Psoas muscle (tissue), 8 donors: ENCODE data around the gene COPS9. TPM values are rescaled to one million over a fixed set of nuclear protein-coding genes. Genes with fewer than 3 reads are reported as not detected.

ENCODE experiments used
- ATAC-seq, 4 donors: fragments of 200-7000 bp; cut with Tn5 transposase; one replicate each; pipeline ENCODE4 v1.9.1; 2020; ENCODE audit warnings: moderate library complexity in 3 of 4, mild to moderate bottlenecking in 2 of 4
- DNase-seq, 2 donors: peaks; one replicate each; pipeline ENCODE4 v3.0.0-alpha.2; 2020
- H3K27ac ChIP-seq: fragments of 200-600 bp; one replicate; pipeline ENCODE4 v1.8.0; 2022
- H3K27me3 ChIP-seq, 3 donors: fragments of 200-600 bp in 1 of 3; one replicate each; pipeline versions ENCODE4 v1.6.1 to v1.8.0; 2013 to 2022; ENCODE audit warnings: low read length in 2 of 3, mild to moderate bottlenecking in 2 of 3, moderate library complexity in 1 of 3; ENCODE audit not compliant: insufficient read depth in 3 of 3
- H3K36me3 ChIP-seq, 2 donors: fragments of 200-600 bp in 1 of 2; one replicate each; pipeline versions ENCODE4 v1.6.1 to v1.8.0; 2013 to 2022; ENCODE audit warnings: low read depth in 1 of 2, mild to moderate bottlenecking in 1 of 2, moderate library complexity in 1 of 2; ENCODE audit not compliant: insufficient read depth in 1 of 2
- H3K4me1 ChIP-seq: fragments of 200-600 bp; one replicate; pipeline ENCODE4 v1.8.0; 2022
- H3K4me3 ChIP-seq: fragments of 200-600 bp; one replicate; pipeline ENCODE4 v1.8.0; 2022; ENCODE audit warnings: mild to moderate bottlenecking
- H3K9me3 ChIP-seq: fragments of 200-600 bp; one replicate; pipeline ENCODE4 v1.8.0; 2022
- WGBS, 3 donors: extraction: QIAGEN DNeasy Blood & Tissue Kit; methylation state at CpG; one replicate each; pipeline versions ENCODE4 v1.1.6 to v1.1.7; 2013; 5-methylcytosine and 5-hydroxymethylcytosine counted together
- intact Hi-C, 2 donors: fragments of 100-400 bp; cut with DNase I; formaldehyde crosslinking; loops; one replicate each; pipeline versions ENCODE4 v1.11.0 to v1.14.2; 2022
- polyA plus RNA-seq, 3 donors: library from polyadenylated mRNA; stranded (reverse); fragments of 200-250 nt; gene quantifications; one replicate each; pipeline ENCODE4 v1.2.3, GENCODE V29; 2013
- total RNA-seq, 4 donors: library from RNA; stranded (reverse); fragmentation: NEBNext Ultra II Directional in 2 of 4; extraction: Animal tissue kit (Norgen Biotek cat#: 25700) in 2 of 4; gene quantifications; one replicate each; pipeline versions ENCODE4 v1.2.1 to v1.2.4, GENCODE V29; 2021 to 2023
- TF ChIP-seq, protein P1 (sequence below): fragments of 200-600 bp; IDR thresholded peaks from one replicate; pipeline ENCODE4 v1.8.0; 2022; ENCODE audit warnings: antibody characterized with exemption
- donor health status: healthy with polysubstance abuse.
- donor health status: DM: no; HTN: no; CAD: no; lungs with moderate emphysema.
- donor health status: Bipolar disorder and iron deficiency.
- donor health status: healthy.
- donor health status: DM: yes; HTN: yes; CAD: no.
- donor health status: DM: no; HTN: no; CAD: no.
- donor health status: DM: no; HTN: no; CAD: no.
- donor health status: DM: yes; HTN: yes; CAD: no.

The COPS9 gene
- total and polyA plus RNA-seq, 7 donors, result 136 to 597 (median 214) TPM

DNA sequence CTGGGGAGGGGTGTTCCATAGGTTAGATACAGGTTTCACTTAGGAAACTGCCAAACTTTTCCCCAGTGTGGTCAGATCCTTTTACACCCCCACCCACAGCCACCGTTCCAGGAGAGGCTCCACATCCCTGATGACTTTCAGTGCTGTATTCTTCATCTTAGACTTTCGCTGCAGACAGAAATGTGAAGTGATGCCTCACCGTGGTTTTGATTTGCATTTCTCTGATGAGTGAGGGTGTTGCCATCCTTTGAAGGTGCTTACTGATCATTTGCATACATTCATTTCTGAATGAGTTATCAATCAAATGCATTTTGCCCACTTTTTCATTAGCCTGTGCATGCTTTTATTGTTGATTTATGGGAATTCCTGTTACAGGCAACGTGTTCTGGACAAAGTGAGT, 14.9 kb downstream of the COPS9 start:
- Histone ChIP-seq H3K9me3 (no peaks in the 10 kb centered on the region), H3K4me3 (no peak overlapping the region), H3K27ac (no peak overlapping the region), H3K27me3 (no peaks in the 10 kb centered on the region), H3K4me1 (no peaks in the 10 kb centered on the region), H3K36me3 (peaks cover 0 to 6% of the 10 kb centered on the region in 2 donors)
- no peak for DNase-seq
- intact Hi-C loops, result no loop called here
- ATAC-seq, result no peak
- 57 to 63% (median 61%) methylated on average over 4 of the region's 4 CpGs for WGBS, 3 donors
- TF ChIP-seq, protein P1, sequence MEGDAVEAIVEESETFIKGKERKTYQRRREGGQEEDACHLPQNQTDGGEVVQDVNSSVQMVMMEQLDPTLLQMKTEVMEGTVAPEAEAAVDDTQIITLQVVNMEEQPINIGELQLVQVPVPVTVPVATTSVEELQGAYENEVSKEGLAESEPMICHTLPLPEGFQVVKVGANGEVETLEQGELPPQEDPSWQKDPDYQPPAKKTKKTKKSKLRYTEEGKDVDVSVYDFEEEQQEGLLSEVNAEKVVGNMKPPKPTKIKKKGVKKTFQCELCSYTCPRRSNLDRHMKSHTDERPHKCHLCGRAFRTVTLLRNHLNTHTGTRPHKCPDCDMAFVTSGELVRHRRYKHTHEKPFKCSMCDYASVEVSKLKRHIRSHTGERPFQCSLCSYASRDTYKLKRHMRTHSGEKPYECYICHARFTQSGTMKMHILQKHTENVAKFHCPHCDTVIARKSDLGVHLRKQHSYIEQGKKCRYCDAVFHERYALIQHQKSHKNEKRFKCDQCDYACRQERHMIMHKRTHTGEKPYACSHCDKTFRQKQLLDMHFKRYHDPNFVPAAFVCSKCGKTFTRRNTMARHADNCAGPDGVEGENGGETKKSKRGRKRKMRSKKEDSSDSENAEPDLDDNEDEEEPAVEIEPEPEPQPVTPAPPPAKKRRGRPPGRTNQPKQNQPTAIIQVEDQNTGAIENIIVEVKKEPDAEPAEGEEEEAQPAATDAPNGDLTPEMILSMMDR, result no peak

GRCh38 chr2:240114233-240114632, 21.9 kb downstream of the COPS9 start:
- Histone ChIP-seq H3K4me3 (no peak overlapping the region), H3K27me3 (peaks cover 0 to 9% (median 6%) of the 10 kb centered on the region in 3 donors), H3K36me3 (no peaks in the 10 kb centered on the region), H3K9me3 (no peaks in the 10 kb centered on the region), H3K4me1 (no peaks in the 10 kb centered on the region), H3K27ac (no peak overlapping the region)
- TF ChIP-seq, protein P1, result no peak
- ATAC-seq, result no peak
- 75 to 85% (median 80%) methylated on average over 6 of the region's 6 CpGs for WGBS, 3 donors
- intact Hi-C loops, result no loop called here
- DNase-seq, result no peak

- no peak for DNase-seq
- no peak for ATAC-seq
- TF ChIP-seq, protein P1, result no peak
- no peaks in the 10 kb centered on the region for H3K36me3 ChIP-seq
- H3K9me3 ChIP-seq, result no peaks in the 10 kb centered on the region
- no peaks in the 10 kb centered on the region for H3K4me1 ChIP-seq
- H3K27me3 ChIP-seq, result peaks cover 0 to 11% (median 9%) of the 10 kb centered on the region in 3 donors
- WGBS, 3 donors, result 28 to 47% (median 29%) methylated on average over 5 of the region's 5 CpGs
- H3K27ac ChIP-seq, result no peak overlapping the region
- intact Hi-C loops, result no loop called here
- H3K4me3 ChIP-seq, result no peak overlapping the region
Observed at GRCh38 chr2:240112914-240113690, 23.0 kb downstream of the COPS9 start.

DNA sequence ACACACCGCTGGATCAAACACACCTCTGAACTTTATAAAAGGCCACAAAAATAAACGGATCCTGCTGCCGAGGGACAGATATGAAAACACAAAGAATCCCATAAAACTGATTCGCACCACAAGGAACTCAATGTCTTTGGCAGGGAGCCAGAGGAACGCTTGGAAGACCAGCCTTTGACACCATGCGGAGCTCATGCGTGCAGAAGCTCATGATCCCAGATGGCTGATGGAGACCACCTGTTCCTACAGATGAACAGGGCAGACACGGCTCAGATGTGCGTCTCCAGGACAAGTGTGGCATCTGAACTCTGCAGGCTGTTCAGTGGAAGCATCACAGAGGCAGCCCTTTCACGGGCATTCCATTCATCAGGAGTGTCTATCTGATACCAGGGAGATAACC, 24.9 kb downstream of the COPS9 start:
- H3K9me3 ChIP-seq, result no peaks in the 10 kb centered on the region
- no peaks in the 10 kb centered on the region for H3K4me1 ChIP-seq
- WGBS, 3 donors, result 19 to 28% (median 22%) methylated on average over 10 of the region's 10 CpGs
- H3K27ac ChIP-seq, result no peak overlapping the region
- intact Hi-C loops, result no loop called here
- TF ChIP-seq, protein P1, result no peak
- H3K36me3 ChIP-seq, result no peaks in the 10 kb centered on the region
- no peak for DNase-seq
- no peak for ATAC-seq
- peaks cover 0 to 14% (median 9%) of the 10 kb centered on the region in 3 donors for H3K27me3 ChIP-seq
- H3K4me3 ChIP-seq, result no peak overlapping the region
